Lower leg skin (tissue), 4 donors: Measurements from ENCODE around the gene GCC1. TPM values are rescaled to one million over a fixed set of nuclear protein-coding genes. Genes with fewer than 3 reads are reported as not detected.

Experiments used
- DNase-seq, 2 donors: peaks; one replicate each; pipeline ENCODE4 v3.0.0-alpha.2; 2019; ENCODE audit warnings: low spot score in 2 of 2
- H3K4me3 ChIP-seq: fragments of 200-600 bp; sonication (generic); 2 replicates; pipeline ENCODE4 v1.5.1; 2017; ENCODE audit warnings: mild to moderate bottlenecking, low read depth; ENCODE audit not compliant: poor library complexity, severe bottlenecking
- CTCF ChIP-seq, 3 donors: fragments of 450-650 bp; IDR thresholded peaks; one replicate each; pipeline ENCODE4 v1.5.1; 2016; ENCODE audit warnings: antibody characterized with exemption in 3 of 3, mild to moderate bottlenecking in 3 of 3, moderate library complexity in 2 of 3
- POLR2A ChIP-seq, 2 donors: fragments of 450-650 bp; IDR thresholded peaks; one replicate each; pipeline ENCODE4 v1.6.1; 2016 to 2017; ENCODE audit warnings: antibody characterized with exemption in 2 of 2, mild to moderate bottlenecking in 1 of 2, moderate library complexity in 1 of 2
- WGBS, 2 donors: methylation state at CpG; one replicate each; pipeline ENCODE4 v1.1.5; 2018; 5-methylcytosine and 5-hydroxymethylcytosine counted together
- intact Hi-C: fragments of 100-400 bp; cut with DNase I; formaldehyde crosslinking; loops from one replicate; pipeline ENCODE4 v1.15.0; 2023; ENCODE audit warnings: low total_unique reads
- total RNA-seq, 4 donors: library from RNA; depleted of rRNA; stranded (reverse); fragments of >200 nt; gene quantifications; one replicate each; pipeline ENCODE4 v1.1.0, GENCODE V29; 2016

GCC1 gene
- total RNA-seq, 4 donors from 2014 or later = 20.2 to 27.2 (median 22.1) TPM

GRCh38 chr7:127582361-127582760 lies 3.0 kb downstream of the GCC1 start:
- WGBS, 2 donors = 74 to 86% methylated on average over 12 to 14 of the region's 14 CpGs
- intact Hi-C loops = no loop called here
- no peak for TF ChIP-seq CTCF (IDR thresholded peaks at IDR 0.05)
- TF ChIP-seq POLR2A (IDR thresholded peaks at IDR 0.05) = no peak
- H3K4me3 ChIP-seq = no peak overlapping the region
- no peak for DNase-seq

- no peak for DNase-seq
- no peak overlapping the region for H3K4me3 ChIP-seq
- 75 to 100% methylated on average over 1 of the region's 1 CpG for WGBS, 2 donors
- intact Hi-C loops = no loop called here
- TF ChIP-seq CTCF (IDR thresholded peaks at IDR 0.05) (no peak), POLR2A (IDR thresholded peaks at IDR 0.05) (no peak)
These were observed 3.7 kb downstream of the GCC1 start for GRCh38 chr7:127581716-127582115.

- no peak for DNase-seq
- H3K4me3 ChIP-seq = no peak overlapping the region
- intact Hi-C loops = no loop called here
- TF ChIP-seq CTCF (IDR thresholded peaks at IDR 0.05) (no peak), POLR2A (IDR thresholded peaks at IDR 0.05) (no peak)
These were observed 4.8 kb downstream of the GCC1 start for GRCh38 chr7:127580612-127581011.

- TF ChIP-seq POLR2A (IDR thresholded peaks at IDR 0.05) (no peak), CTCF (IDR thresholded peaks at IDR 0.05) (no peak)
- no peak overlapping the region for H3K4me3 ChIP-seq
- intact Hi-C loops = no loop called here
- no peak for DNase-seq
- 66 to 73% methylated on average over 4 of the region's 4 CpGs for WGBS, 2 donors
These were observed 6.6 kb downstream of the GCC1 start for GRCh38 chr7:127578711-127579275.

GRCh38 chr7:127578036-127578684 lies 7.2 kb downstream of the GCC1 start:
- TF ChIP-seq POLR2A (IDR thresholded peaks at IDR 0.05) = no peak
- TF ChIP-seq CTCF (IDR thresholded peaks at IDR 0.05) = no peak
- H3K4me3 ChIP-seq = no peak overlapping the region
- no peak for DNase-seq
- intact Hi-C loops = no loop called here
- WGBS, 2 donors = 77 to 79% methylated on average over 5 of the region's 5 CpGs
